GM18907 (cell line): ENCODE measurements around the gene MIF4GD.
"Not testable (repeated sequence)": the region's sequence is repeated elsewhere in the genome, so short reads cannot be mapped to it uniquely, and the experiment has no call there.

Experiments
- ATAC-seq: cut with Tn5 transposase; IDR thresholded peaks from one replicate; pipeline ENCODE4 v1.9.1; 2021; ENCODE audit warnings: mild to moderate bottlenecking, moderate library complexity; ENCODE audit not compliant: unreplicated experiment

MIF4GD gene, protein sequence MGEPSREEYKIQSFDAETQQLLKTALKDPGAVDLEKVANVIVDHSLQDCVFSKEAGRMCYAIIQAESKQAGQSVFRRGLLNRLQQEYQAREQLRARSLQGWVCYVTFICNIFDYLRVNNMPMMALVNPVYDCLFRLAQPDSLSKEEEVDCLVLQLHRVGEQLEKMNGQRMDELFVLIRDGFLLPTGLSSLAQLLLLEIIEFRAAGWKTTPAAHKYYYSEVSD

GRCh38 chr17:75270966-75271232 is at the start of gene MIF4GD:
Gene MIF4GD (minus strand): TSS chr17:75271231. CDS start chr17:75270195, 1,036 bp downstream.
- no peak for ATAC-seq

DNA sequence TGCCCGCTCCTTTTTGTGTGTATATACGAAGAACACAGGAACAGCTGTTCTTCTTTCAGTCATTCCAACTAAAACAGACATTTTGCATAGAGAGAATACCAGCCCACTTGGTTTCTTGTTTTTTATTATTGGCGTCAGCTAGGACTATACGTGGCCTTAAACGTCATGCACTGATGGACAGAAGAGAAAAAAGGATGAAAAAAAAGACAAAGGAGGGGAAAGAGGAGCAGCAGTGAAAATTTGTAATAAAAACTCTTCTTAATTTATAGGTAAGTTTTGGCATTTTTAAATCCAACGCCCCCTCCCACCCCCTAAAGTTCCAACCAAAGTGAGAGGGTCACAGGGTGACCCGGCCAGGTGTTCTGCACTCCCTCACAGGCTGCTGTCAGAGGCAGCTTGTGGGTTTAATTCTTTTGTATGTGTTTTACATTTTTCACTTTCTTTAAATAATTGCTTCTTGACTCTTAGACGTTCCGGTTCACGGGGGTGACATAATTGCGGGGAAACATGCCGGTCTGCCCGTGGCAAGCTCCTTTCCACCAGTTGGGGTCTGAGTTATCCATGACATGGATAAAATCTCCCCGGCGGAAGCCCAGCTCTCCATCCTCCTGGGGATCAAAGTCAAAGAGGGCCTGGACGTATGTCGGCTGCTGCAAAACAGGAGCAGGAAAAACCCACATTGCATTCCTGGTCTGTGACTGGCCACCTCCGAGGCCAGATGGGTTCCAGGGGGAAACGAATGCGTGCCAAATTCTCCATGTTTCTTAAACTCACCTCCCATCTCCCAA is 49.1 kb upstream of the MIF4GD start:
- ATAC-seq, result peak; percentile 53

DNA sequence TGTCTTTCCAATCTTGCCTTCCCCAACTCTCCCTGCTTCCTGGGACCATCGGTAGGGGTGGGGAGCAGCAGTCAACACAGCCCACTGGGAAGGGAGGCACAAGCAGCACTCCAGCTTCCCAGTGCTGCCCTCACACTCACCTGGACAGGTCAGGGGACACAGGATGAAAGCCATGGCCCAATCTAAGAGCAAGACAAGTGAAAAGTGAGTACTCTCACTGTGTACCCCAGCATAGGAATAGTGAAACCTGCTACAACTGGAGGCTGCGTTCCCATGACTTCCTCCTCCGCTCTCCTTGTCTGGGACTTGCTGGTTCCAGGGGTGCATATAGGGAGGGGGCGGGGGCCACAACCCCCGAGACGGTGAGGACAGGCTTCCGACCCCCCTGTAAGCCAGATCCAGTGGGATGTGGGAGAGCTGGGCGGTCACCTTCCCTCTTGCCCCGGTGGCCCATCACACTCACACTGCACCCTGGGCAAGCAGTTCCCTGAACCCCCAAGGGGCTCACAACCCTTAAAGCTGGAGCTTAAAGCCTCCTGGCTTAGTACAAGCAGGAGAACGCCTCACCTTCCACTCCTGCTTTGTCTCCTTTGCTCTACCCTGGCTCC is 47.7 kb upstream of the MIF4GD start:
- no peak for ATAC-seq

DNA sequence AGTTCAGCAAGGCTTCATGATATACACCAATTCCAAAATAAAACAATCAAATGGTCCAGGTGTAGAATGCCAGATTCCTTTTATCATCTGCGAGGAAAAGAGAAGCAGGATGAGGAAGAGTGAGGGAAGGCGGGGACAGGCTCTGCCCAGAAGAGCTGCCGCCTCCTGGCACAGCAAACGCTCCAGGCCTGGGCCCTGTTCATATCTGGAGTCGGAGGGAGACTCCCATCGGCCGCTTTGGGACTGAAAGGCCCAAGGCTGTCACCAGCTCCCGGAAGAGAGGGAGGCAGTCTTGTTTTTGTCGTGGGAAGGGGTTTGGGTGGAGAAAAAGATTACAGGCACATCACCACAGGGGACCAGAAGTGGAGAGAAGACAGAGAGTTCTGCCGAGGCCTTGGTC is 47.2 kb upstream of the MIF4GD start:
- no peak for ATAC-seq

DNA sequence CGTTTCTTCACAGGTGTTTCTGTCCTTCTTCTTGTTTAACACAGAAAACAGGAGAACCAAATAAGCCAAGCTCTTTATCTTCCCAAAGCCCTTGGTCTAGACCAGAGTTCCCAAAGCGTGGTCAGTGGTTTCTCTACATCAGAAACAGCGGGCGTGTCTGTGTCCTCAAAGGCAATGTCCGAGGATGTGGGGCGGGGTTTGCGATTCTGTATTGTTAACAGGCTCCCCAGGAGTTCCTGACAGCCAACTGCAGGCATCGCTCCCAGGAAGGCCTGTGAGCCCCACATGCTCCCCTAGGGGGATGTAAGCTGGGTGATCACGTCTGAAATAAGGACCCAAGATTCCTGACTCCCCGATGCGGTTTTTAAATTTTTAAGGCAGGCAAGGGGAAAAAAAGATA is 46.6 kb upstream of the MIF4GD start:
- ATAC-seq, result no peak

- no peak for ATAC-seq
Measured at GRCh38 chr17:75316253-75316652, 45.2 kb upstream of the MIF4GD start.

- no peak for ATAC-seq
Measured at GRCh38 chr17:75315541-75316243, 44.7 kb upstream of the MIF4GD start.

DNA sequence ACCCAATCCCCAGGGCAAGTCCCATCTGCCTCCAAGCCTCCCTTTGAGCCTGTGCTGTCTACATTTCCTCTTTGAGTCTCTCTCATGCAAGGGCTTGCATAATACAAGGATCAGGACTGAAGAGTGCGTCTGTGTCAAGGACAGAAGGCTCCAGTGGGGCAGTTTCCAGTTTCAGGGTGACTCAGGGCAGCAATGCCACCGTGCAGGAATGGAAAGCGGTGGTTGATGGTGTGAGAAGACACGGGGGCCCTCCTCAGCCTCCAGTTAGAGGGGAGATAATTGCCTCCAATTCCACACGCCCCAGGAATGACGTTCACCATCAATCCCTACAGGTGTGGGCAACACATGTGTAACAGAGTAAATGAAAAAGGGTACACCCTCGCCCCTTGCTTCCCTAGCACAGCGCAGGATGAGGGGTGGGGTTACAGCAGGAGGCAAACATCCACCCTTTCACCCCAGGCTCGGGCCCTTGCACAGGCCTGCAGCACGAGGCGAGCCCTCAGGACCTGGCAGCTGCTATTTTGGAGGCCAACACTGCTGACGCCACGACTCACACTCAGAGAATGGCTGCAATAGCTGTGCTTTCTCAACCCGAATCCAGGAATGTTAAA is 43.0 kb upstream of the MIF4GD start:
- peak; percentile 31 for ATAC-seq

- no peak for ATAC-seq
Measured at GRCh38 chr17:75308732-75309629, 38.0 kb upstream of the MIF4GD start.

- no peak for ATAC-seq
Measured at GRCh38 chr17:75307957-75308731, 37.1 kb upstream of the MIF4GD start.

DNA sequence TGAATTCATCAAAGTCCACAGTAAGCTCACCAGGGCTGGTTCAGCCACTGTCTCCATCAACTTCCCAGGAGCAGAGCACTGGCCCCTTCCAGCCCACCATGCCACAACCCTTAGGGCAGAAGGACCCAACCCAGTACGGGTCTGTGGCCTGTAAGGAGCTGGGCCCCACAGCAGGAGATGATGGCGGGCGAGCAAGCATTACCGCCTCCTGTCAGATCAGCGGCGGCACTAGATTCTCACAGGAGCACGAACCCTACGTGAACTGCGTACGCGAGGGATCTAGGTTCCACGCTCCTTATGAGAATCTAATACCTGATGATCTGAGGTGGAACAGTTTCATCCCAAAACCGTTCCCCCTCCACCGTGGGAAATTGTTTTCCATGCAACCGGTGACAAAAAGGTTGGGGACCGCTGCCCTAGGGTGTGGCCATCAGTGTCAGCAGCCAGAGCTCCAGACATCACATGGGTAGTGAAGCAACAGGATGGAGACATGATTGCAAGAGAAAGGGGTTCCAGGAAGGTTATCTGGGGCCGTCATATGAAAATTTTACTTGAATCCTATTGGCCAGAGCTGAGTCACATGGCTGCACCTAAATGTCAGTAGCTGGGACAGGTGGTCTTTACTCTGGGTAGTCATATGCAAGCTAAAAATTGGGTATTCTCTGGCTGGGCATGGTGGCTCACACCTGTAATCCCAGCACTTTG is 30.6 kb upstream of the MIF4GD start:
- no peak for ATAC-seq

DNA sequence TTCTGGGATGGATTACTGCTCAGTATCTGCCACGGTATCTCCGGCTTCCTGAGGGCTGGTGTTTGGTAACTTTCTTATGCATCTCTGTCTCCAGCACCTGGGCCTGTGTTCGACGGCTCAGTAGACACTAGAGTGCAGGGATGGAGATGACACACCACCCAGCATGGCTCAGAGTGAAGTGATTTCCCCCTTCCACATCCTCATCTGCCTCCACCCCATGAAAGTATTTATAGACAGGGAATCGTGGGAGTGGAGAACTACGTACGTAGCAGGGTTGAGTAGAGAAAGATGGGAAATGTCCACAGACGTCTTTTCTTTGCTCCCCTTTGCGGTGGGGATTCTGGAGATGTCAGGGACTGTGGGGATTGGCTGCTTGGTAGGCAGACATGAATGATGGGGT is 30.0 kb upstream of the MIF4GD start:
- no peak for ATAC-seq

DNA sequence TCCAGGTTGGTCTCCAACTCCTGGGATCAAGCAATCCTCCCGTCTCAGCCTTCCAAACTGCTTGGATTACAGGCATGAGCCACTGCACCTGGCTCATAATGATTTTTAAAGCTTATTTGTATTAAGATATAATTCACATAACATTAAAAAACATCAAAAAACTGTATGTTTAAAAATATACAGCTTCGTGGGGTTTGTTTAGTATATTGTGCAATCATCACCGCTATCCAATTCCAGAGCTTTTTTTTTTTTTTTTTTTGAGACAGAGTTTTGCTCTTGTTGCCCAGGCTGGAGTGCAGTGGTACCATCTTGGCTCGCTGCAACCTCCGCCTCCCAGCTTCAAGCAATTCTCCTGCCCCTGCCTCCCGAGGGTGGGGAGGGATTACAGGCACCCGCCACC is 29.2 kb upstream of the MIF4GD start:
- ATAC-seq, result no peak

- peak; percentile 64 for ATAC-seq
Measured at GRCh38 chr17:75295201-75296158, 24.4 kb upstream of the MIF4GD start.

GRCh38 chr17:75292810-75293448 is 21.9 kb upstream of the MIF4GD start:
- ATAC-seq, result not testable (repeated sequence)

GRCh38 chr17:75289832-75290337 is 18.9 kb upstream of the MIF4GD start:
- peak; percentile 44 for ATAC-seq
